ENCODE results near the gene LSR. TPM values are rescaled to one million over a fixed set of nuclear protein-coding genes. Genes with fewer than 3 reads are reported as not detected.

Gene LSR
- total RNA-seq, 1 donor from 2014 or later: 32.9 TPM

DNA sequence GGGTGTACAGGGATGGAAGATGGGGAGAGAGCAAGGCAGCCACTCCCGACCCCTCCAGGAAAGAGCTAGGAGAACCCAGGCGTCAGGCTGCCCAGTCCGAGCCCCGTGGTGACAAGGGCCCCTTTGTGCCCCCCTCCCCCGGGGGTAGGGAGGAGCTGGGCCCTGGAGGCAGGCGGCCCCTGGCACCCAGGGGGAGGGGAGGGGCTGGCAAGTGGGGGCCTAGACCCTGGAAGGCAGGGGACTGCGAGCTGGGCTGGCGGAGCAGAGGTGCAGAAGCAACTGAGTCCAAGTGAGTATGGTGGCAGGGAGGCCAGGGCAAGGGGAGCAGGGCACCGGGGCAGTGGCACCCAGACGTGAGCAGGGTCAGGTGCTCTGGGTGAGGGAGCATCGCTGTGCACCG is 43.1 kb downstream of the LSR start, which contains the start of gene MAG:
MAG (plus strand) TSS at position 246 of the 400 bp plus-strand sequence. CDS start 3,248 bp downstream, outside the sequence.
- TF ChIP-seq, protein P1, sequence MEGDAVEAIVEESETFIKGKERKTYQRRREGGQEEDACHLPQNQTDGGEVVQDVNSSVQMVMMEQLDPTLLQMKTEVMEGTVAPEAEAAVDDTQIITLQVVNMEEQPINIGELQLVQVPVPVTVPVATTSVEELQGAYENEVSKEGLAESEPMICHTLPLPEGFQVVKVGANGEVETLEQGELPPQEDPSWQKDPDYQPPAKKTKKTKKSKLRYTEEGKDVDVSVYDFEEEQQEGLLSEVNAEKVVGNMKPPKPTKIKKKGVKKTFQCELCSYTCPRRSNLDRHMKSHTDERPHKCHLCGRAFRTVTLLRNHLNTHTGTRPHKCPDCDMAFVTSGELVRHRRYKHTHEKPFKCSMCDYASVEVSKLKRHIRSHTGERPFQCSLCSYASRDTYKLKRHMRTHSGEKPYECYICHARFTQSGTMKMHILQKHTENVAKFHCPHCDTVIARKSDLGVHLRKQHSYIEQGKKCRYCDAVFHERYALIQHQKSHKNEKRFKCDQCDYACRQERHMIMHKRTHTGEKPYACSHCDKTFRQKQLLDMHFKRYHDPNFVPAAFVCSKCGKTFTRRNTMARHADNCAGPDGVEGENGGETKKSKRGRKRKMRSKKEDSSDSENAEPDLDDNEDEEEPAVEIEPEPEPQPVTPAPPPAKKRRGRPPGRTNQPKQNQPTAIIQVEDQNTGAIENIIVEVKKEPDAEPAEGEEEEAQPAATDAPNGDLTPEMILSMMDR (IDR thresholded peaks at IDR 0.05): no peak
- TF ChIP-seq POLR2AphosphoS5 (IDR thresholded peaks at IDR 0.05; ENCODE audit: insufficient read depth in 1 of 2, low read depth in 1 of 2) (no peak), POLR2A (IDR thresholded peaks at IDR 0.05) (no peak)
- no peaks in the 10 kb centered on the region for H3K27me3 ChIP-seq

DNA sequence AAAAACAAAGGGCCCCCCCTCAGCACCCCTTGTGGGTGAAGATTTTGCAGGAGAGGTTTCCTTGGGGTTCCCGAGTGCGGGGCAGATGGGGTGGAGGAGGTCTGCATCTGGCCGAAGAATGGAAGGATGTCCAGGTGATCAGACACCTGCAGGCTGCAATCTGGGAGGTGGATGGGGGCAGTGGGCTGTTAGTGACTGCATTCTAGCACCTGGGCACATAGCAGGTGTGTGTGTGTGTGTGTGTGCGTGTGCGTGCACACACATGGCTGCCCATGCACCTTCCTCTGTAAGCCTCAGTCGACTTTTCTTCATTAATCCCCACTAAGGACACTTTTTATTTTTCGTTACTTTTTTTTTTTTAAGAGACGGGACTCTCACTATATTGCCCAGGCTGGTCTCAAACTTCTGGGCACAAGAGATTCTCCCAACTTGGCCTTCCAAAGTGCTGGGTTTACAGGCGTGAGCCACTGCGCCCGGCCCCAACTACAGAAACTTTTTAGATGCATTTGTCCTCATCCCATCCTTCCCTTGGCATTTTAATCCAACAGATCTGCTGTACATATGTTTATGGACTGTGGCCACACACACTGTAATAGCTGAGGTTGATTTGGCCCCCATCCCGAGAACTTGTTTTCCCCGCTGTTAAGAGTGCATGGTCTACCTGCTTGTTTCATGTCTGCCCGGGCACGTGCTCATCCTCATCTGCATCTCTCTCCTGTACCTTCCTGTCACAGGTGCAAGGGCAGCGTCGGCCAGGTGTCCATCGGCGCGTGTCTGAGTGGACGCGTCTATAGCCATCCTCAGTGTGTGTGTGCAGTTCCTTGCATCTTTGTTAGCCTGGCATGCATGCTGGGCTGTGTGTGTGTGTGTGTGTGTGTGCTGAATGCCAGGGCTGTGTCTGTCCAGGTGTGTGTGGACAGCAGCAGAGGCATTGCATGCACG is 43.9 kb downstream of the LSR start:
- no peak for TF ChIP-seq POLR2A (IDR thresholded peaks at IDR 0.05)
- TF ChIP-seq, protein P1 (IDR thresholded peaks at IDR 0.05): no peak
- TF ChIP-seq POLR2AphosphoS5 (IDR thresholded peaks at IDR 0.05; ENCODE audit: insufficient read depth in 1 of 2, low read depth in 1 of 2): no peak
- no peak overlapping the region for H3K27ac ChIP-seq
- DNase-seq (ENCODE audit: extremely low spot score in 2 of 2): no peak
- intact Hi-C loops (cut with DNase I): no loop called here
- H3K4me1 ChIP-seq: no peaks in the 10 kb centered on the region
- H3K9me3 ChIP-seq: no peaks in the 10 kb centered on the region
- no peaks in the 10 kb centered on the region for H3K36me3 ChIP-seq
- H3K4me3 ChIP-seq: no peak overlapping the region
- H3K27me3 ChIP-seq: no peaks in the 10 kb centered on the region

More for the DNA sequence above, 43.1 kb downstream of the LSR start, which contains the start of gene MAG:
- H3K4me1 ChIP-seq: no peaks in the 10 kb centered on the region
- no peak within 1 kb of the TSS for H3K27ac ChIP-seq
- intact Hi-C loops (cut with DNase I): no loop called here
- H3K9me3 ChIP-seq: no peaks in the 10 kb centered on the region
- H3K36me3 ChIP-seq: no peaks in the 10 kb centered on the region
- no peak for DNase-seq (ENCODE audit: extremely low spot score in 2 of 2)
- H3K4me3 ChIP-seq: no peak within 1 kb of the TSS

DNA sequence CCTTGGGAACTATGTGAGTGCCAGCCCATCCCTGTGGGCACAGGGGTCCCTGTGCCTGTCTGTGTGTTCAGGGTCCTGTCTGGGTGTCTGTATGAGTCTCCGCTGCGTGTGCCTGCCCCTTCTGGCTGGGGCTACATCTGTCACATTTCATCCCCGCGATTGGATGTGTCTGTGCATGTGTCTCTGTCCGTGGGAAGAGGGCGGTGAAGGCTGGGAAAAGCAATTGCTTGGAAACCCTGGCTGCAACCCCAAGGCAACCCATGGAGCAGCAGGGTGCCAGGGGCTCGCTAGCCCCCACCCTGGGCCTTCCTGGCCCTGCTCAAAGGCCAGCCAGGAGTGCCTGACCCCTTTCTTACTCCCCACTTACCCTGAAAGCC is 44.5 kb downstream of the LSR start:
- TF ChIP-seq, protein P1 (IDR thresholded peaks at IDR 0.05): no peak
- TF ChIP-seq POLR2AphosphoS5 (IDR thresholded peaks at IDR 0.05; ENCODE audit: insufficient read depth in 1 of 2, low read depth in 1 of 2) (no peak), POLR2A (IDR thresholded peaks at IDR 0.05) (no peak)
- H3K36me3 ChIP-seq: no peaks in the 10 kb centered on the region
- no peaks in the 10 kb centered on the region for H3K27me3 ChIP-seq
- no peak overlapping the region for H3K4me3 ChIP-seq
- intact Hi-C loops (cut with DNase I): no loop called here
- no peaks in the 10 kb centered on the region for H3K4me1 ChIP-seq
- H3K9me3 ChIP-seq: no peaks in the 10 kb centered on the region
- no peak overlapping the region for H3K27ac ChIP-seq
- DNase-seq (ENCODE audit: extremely low spot score in 2 of 2): no peak

DNA sequence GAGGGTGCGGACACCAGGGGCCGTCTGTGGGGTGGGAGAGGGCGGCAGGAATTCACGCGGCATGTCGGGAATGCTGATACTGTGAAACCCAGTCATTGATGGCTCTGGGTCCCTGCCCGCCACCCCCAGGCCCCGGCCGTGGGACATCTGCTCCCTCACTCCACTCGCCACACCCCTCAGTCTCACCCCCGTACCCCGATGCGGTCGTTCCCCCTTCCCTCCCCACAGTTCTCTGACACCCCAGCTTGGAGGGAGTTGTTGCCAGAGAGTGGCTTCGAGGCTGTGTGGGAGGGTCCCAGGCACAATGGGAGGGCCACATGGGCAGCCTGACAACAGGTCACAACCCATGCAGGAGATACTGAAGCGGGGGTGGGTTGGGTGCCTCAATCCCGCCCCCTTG is 45.0 kb downstream of the LSR start:
- H3K27ac ChIP-seq: no peak overlapping the region
- TF ChIP-seq POLR2A (IDR thresholded peaks at IDR 0.05): no peak
- TF ChIP-seq, protein P1 (IDR thresholded peaks at IDR 0.05): no peak
- H3K4me3 ChIP-seq: no peak overlapping the region
- H3K4me1 ChIP-seq: no peaks in the 10 kb centered on the region
- no peaks in the 10 kb centered on the region for H3K27me3 ChIP-seq
- no peaks in the 10 kb centered on the region for H3K36me3 ChIP-seq
- intact Hi-C loops (cut with DNase I): no loop called here
- no peak for DNase-seq (ENCODE audit: extremely low spot score in 2 of 2)
- no peaks in the 10 kb centered on the region for H3K9me3 ChIP-seq

DNA sequence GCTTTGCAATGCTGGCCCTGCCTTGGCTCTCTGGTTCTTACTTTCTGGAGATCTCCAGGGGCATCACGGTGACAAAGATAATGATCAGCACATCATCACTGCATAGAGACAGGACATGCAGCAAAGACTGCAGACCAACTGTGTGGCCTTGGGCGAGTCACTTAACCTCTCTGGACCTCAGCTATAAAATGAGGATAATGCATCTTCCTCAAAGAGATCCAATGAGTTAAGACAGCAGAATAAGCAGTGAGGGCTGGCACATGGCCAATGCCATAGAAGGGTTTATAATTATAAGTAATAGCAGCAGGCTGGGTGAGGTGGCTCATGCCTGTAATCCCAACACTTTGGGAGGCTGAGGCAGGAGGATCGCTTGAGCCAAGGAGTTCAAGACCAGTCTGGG is 45.5 kb downstream of the LSR start:
- Histone ChIP-seq H3K27me3 (no peaks in the 10 kb centered on the region), H3K36me3 (no peaks in the 10 kb centered on the region), H3K4me1 (no peaks in the 10 kb centered on the region), H3K9me3 (no peaks in the 10 kb centered on the region), H3K4me3 (no peak overlapping the region), H3K27ac (no peak overlapping the region)
- no peak for DNase-seq (ENCODE audit: extremely low spot score in 2 of 2)
- intact Hi-C loops (cut with DNase I): no loop called here
- TF ChIP-seq POLR2AphosphoS5 (IDR thresholded peaks at IDR 0.05; ENCODE audit: insufficient read depth in 1 of 2, low read depth in 1 of 2): no peak
